ENCODE results near the gene TUBA3D. TPM values are rescaled to one million over a fixed set of nuclear protein-coding genes. Genes with fewer than 3 reads are reported as not detected.
"Not testable (repeated sequence)": the region's sequence is repeated elsewhere in the genome, so short reads cannot be mapped to it uniquely, and the experiment has no call there.

The TUBA3D gene
- polyA plus RNA-seq, 1 of the 3 experiments (the other 2 are of a cell fraction): not detected

- H4K20me1 ChIP-seq (ENCODE audit: insufficient read depth): no peaks in the 10 kb centered on the region
- H3K36me3 ChIP-seq (replicated peaks in 1 of 2; ENCODE audit: control insufficient read depth in 1 of 2, insufficient read depth in 2 of 2, low read length in 1 of 2): peaks cover 0 to 5% of the 10 kb centered on the region in 2 experiments
- no peak overlapping the region for H3K4me3 ChIP-seq (ENCODE audit: low read depth in 2 of 2, low read length in 1 of 2)
- TF ChIP-seq MAX (IDR thresholded peaks at IDR 0.05; ENCODE audit: low read depth) (no peak), RXRA (IDR thresholded peaks at IDR 0.05; ENCODE audit: borderline replicate concordance, low read depth) (no peak), MXI1 (IDR thresholded peaks at IDR 0.05; ENCODE audit: low read depth, low read length) (no peak), GATA2 (CRISPR knock-in tag; IDR thresholded peaks at IDR 0.05) (no peak), FOXM1 (IDR thresholded peaks at IDR 0.05; ENCODE audit: low read depth) (no peak), EZH2phosphoT487 (IDR thresholded peaks at IDR 0.05; ENCODE audit: borderline replicate concordance, low read depth) (no peak), FOXJ3 (CRISPR knock-in tag; IDR thresholded peaks at IDR 0.05) (no peak), IRF3 (IDR thresholded peaks at IDR 0.05; ENCODE audit: low read depth, low read length) (no peak), SMC3 (IDR thresholded peaks at IDR 0.05; ENCODE audit: low read depth, low read length) (no peak), JUND (IDR thresholded peaks at IDR 0.05) (no peak), SIN3A (IDR thresholded peaks at IDR 0.05; ENCODE audit: borderline replicate concordance, low read depth, low read length) (no peak), PBX3 (IDR thresholded peaks at IDR 0.05) (no peak), NRF1 (IDR thresholded peaks at IDR 0.05; ENCODE audit: low read depth, low read length) (no peak), NFIC (IDR thresholded peaks at IDR 0.05; ENCODE audit: borderline replicate concordance) (no peak)
- no peak overlapping the region for H3K27ac ChIP-seq (ENCODE audit: low read depth in 2 of 2, low read length in 1 of 2)
- ChIA-PET POLR2A (no interaction called here), CTCF (interaction anchor here (0.9 to 1.2 kb wide), 3 partner anchors 29 to 151 kb away, joined by 3 read pairs; partner anchors contain the start of gene MZT2A)
- no peaks in the 10 kb centered on the region for H3K79me2 ChIP-seq (ENCODE audit: insufficient read depth)
- H2AFZ ChIP-seq (ENCODE audit: low read depth): no peak overlapping the region
- 89% methylated on average over 18 of the region's 20 CpGs for WGBS (ENCODE audit: low lambda C conversion rate)
- no peaks in the 10 kb centered on the region for H3K27me3 ChIP-seq (ENCODE audit: insufficient read depth)
- H3K4me2 ChIP-seq: no peak overlapping the region
- H3K9me3 ChIP-seq: no peaks in the 10 kb centered on the region
- no peaks in the 10 kb centered on the region for H3K4me1 ChIP-seq (ENCODE audit: control insufficient read depth in 1 of 2, insufficient read depth in 2 of 2, low read depth in 1 of 2, low read length in 1 of 2)
- H3K9me2 ChIP-seq: no peaks in the 10 kb centered on the region
- no peak for DNase-seq
- no peaks in the 10 kb centered on the region for H3F3A ChIP-seq (replicated peaks; ENCODE audit: insufficient read depth)
- H3K9ac ChIP-seq: no peak overlapping the region
These were observed 46.3 kb downstream of the TUBA3D start for GRCh38 chr2:131521961-131522781.

GRCh38 chr2:131525256-131525655, 49.3 kb downstream of the TUBA3D start:
- H4K20me1 ChIP-seq (ENCODE audit: insufficient read depth); H3K9me3 ChIP-seq; H3K4me3 ChIP-seq (ENCODE audit: low read depth in 2 of 2, low read length in 1 of 2); H3K79me2 ChIP-seq (ENCODE audit: insufficient read depth); DNase-seq; H3K27me3 ChIP-seq (ENCODE audit: insufficient read depth); H2AFZ ChIP-seq (ENCODE audit: low read depth); H3K36me3 ChIP-seq (replicated peaks in 1 of 2; ENCODE audit: control insufficient read depth in 1 of 2, insufficient read depth in 2 of 2, low read length in 1 of 2); POLR2A ChIA-PET; H3K9me2 ChIP-seq; H3K4me2 ChIP-seq; CTCF ChIA-PET; H3F3A ChIP-seq (replicated peaks; ENCODE audit: insufficient read depth); H3K9ac ChIP-seq; H3K27ac ChIP-seq (ENCODE audit: low read depth in 2 of 2, low read length in 1 of 2); H3K4me1 ChIP-seq (ENCODE audit: control insufficient read depth in 1 of 2, insufficient read depth in 2 of 2, low read depth in 1 of 2, low read length in 1 of 2): not testable (repeated sequence)
- 93% methylated on average over 2 of the region's 2 CpGs for WGBS (ENCODE audit: low lambda C conversion rate)

Data from SK-N-SH (cell line).